OCI-LY7 (cell line): Measurements from ENCODE around the gene ABCB9. TPM values are rescaled to one million over a fixed set of nuclear protein-coding genes. Genes with fewer than 3 reads are reported as not detected.
A peak's percentile ranks its signal among the peaks of the same experiment; 100 is the strongest.

Experiments
- BruUV-seq: library from RNA; stranded (reverse); fragments of 400-500 nt; replicated peaks from 2 replicates; lab custom pipeline; 2021; lab: Mats Ljungman, UMichigan
- CTCF ChIA-PET: fragments of 300-600 bp; sonication (Branson Sonifier 250); formaldehyde crosslinking; loops from one replicate; lab custom pipeline; 2022; ENCODE audit warnings: antibody characterized with exemption; ENCODE audit not compliant: unreplicated experiment; lab: Charles Lee
- POLR2A ChIA-PET: fragments of 300-600 bp; sonication (Branson Sonifier 250); formaldehyde crosslinking; loops from one replicate; lab custom pipeline; 2022; ENCODE audit warnings: antibody characterized with exemption; lab: Charles Lee
- DNase-seq: peaks from one replicate; pipeline ENCODE4 v3.0.0-alpha.2; 2015; ENCODE audit warnings: low spot score
- H2AFZ ChIP-seq: fragments of 200-600 bp; sonication (generic), shearing (Covaris generic); 2 replicates; pipeline ENCODE4 v1.6.1; 2014; ENCODE audit warnings: mild to moderate bottlenecking, antibody characterized with exemption, low read length, moderate library complexity
- H3K27ac ChIP-seq: fragments of 200-600 bp; sonication (generic); 2 replicates; pipeline ENCODE4 v1.5.1; 2014; ENCODE audit warnings: mixed run types, low read depth, mild to moderate bottlenecking, moderate library complexity, low read length, inconsistent platforms; ENCODE audit not compliant: poor library complexity, severe bottlenecking
- H3K36me3 ChIP-seq: fragments of 200-600 bp; sonication (generic); 2 replicates; pipeline ENCODE4 v1.6.1; 2014; ENCODE audit warnings: mild to moderate bottlenecking, antibody characterized with exemption, low read length, moderate library complexity, mixed read lengths; ENCODE audit not compliant: insufficient read depth
- H3K4me1 ChIP-seq: fragments of 200-600 bp; sonication (generic); 2 replicates; pipeline ENCODE4 v1.5.1; 2014; ENCODE audit warnings: mild to moderate bottlenecking, low read length; ENCODE audit not compliant: insufficient read depth, poor library complexity, severe bottlenecking
- H3K4me2 ChIP-seq: fragments of 200-600 bp; sonication (generic); 2 replicates; pipeline ENCODE4 v1.6.1; 2014; ENCODE audit warnings: mild to moderate bottlenecking, low read length
- H3K4me3 ChIP-seq: fragments of 200-600 bp; sonication (generic); 2 replicates; pipeline ENCODE4 v1.5.1; 2014; ENCODE audit warnings: mild to moderate bottlenecking, low read depth, low read length; ENCODE audit not compliant: poor library complexity, severe bottlenecking
- H3K79me2 ChIP-seq: fragments of 200-600 bp; sonication (generic); 2 replicates; pipeline ENCODE4 v1.6.1; 2016; ENCODE audit warnings: low read depth, mild to moderate bottlenecking, low read length, moderate library complexity, mixed read lengths; ENCODE audit not compliant: insufficient read depth
- H3K9me2 ChIP-seq: fragments of 200-600 bp; sonication (generic); 2 replicates; pipeline ENCODE4 v1.6.1; 2016; ENCODE audit warnings: mild to moderate bottlenecking, low read length, mixed read lengths; ENCODE audit not compliant: insufficient read depth
- H3K9me3 ChIP-seq: fragments of 200-600 bp; sonication (generic); 2 replicates; pipeline ENCODE4 v1.6.1; 2014; ENCODE audit warnings: mild to moderate bottlenecking, mixed run types, low read length, mixed read lengths
- H4K20me1 ChIP-seq: fragments of 200-600 bp; sonication (generic); 2 replicates; pipeline ENCODE4 v1.6.1; 2014; ENCODE audit warnings: mild to moderate bottlenecking, antibody characterized with exemption, low read length, moderate library complexity, mixed read lengths; ENCODE audit not compliant: insufficient read depth
- CTCF ChIP-seq: fragments of 200-600 bp; sonication (generic); conservative IDR thresholded peaks from 2 replicates; pipeline ENCODE4 v1.5.1; 2014; ENCODE audit warnings: mild to moderate bottlenecking, antibody characterized with exemption, low read length, moderate library complexity, mixed read lengths
- EZH2phosphoT487 ChIP-seq: fragments of 200-600 bp; sonication (generic); IDR thresholded peaks from 2 replicates; pipeline ENCODE4 v1.6.1; 2018; ENCODE audit warnings: low read depth, borderline replicate concordance, mild to moderate bottlenecking, mixed run types, antibody characterized with exemption, low read length, moderate library complexity, mixed read lengths
- intact Hi-C: fragments of 100-400 bp; cut with micrococcal nuclease; formaldehyde crosslinking; loops from one replicate; pipeline ENCODE4 v1.10.0; 2022; ENCODE audit not compliant: unreplicated experiment
- total RNA-seq, 2 experiments: library from RNA; depleted of rRNA in 1 of 2; stranded (reverse); fragments of >200 nt in 1 of 2; shearing (Covaris generic) in 1 of 2; gene quantifications; 2 replicates each; pipeline ENCODE4 v1.2.3, GENCODE V29; 2014 to 2022

ABCB9 gene
- total RNA-seq, 2 experiments from 2014 or later, result 4.0 to 7.9 TPM

- DNase-seq, result peak; percentile 67
- peak overlapping the region; percentile 52 for H3K4me3 ChIP-seq
- H3K9me2 ChIP-seq, result no peaks in the 10 kb centered on the region
- TF ChIP-seq CTCF (no peak), EZH2phosphoT487 (no peak)
- H3K27ac ChIP-seq, result peak overlapping the region; percentile 79
- peak overlapping the region; percentile 69 for H3K4me2 ChIP-seq
- peaks cover 56% of the 10 kb centered on the region for H3K4me1 ChIP-seq
- intact Hi-C loops, result loop anchor here (10.0 kb wide), 1 partner anchor 347 kb away; the partner anchor contains the start of genes MPHOSPH9 and MTRFR
- BruUV-seq, result no TSS peak
- no peaks in the 10 kb centered on the region for H3K79me2 ChIP-seq
- ChIA-PET CTCF (interaction anchor here (0.6 to 1.0 kb wide), 2 partner anchors 17 to 18 kb away, joined by 4 read pairs; no protein-coding TSS in a partner anchor), POLR2A (interaction anchor here (0.6 to 2.2 kb wide), 8 partner anchors 10 to 82 kb away, joined by 3 to 22 read pairs (median 4); no protein-coding TSS in a partner anchor)
- no peaks in the 10 kb centered on the region for H4K20me1 ChIP-seq
- no peaks in the 10 kb centered on the region for H3K36me3 ChIP-seq
- H2AFZ ChIP-seq, result peak overlapping the region; percentile 58
- no peaks in the 10 kb centered on the region for H3K9me3 ChIP-seq
Observed at GRCh38 chr12:122888232-122888752, 78.0 kb downstream of the ABCB9 start.

GRCh38 chr12:122887819-122888212 is 78.4 kb downstream of the ABCB9 start:
- Histone ChIP-seq H4K20me1 (no peaks in the 10 kb centered on the region), H3K9me2 (no peaks in the 10 kb centered on the region), H3K4me2 (peak overlapping the region; percentile 69), H3K4me3 (peak overlapping the region; percentile 52), H3K36me3 (no peaks in the 10 kb centered on the region), H3K27ac (peak overlapping the region; percentile 79), H2AFZ (peak overlapping the region; percentile 58), H3K79me2 (no peaks in the 10 kb centered on the region), H3K4me1 (peaks cover 56% of the 10 kb centered on the region), H3K9me3 (no peaks in the 10 kb centered on the region)
- TF ChIP-seq CTCF (no peak), EZH2phosphoT487 (no peak)
- ChIA-PET POLR2A (interaction anchor here (0.6 to 2.2 kb wide), 7 partner anchors 10 to 341 kb away, joined by 3 to 22 read pairs (median 3); no protein-coding TSS in a partner anchor), CTCF (interaction anchor here (0.6 to 1.0 kb wide), 2 partner anchors 16 to 17 kb away, joined by 4 read pairs; no protein-coding TSS in a partner anchor)
- intact Hi-C loops, result loop anchor here (10.0 kb wide), 1 partner anchor 347 kb away; the partner anchor contains the start of genes MPHOSPH9 and MTRFR
- no peak for DNase-seq
- no TSS peak for BruUV-seq
